ENCODE results near the gene CCDC24.

Gene CCDC24

GRCh38 chr1:43956234-43956633, 35.2 kb upstream of the CCDC24 start:
- Histone ChIP-seq H3K4me2 (ENCODE audit: low read length) (no peak overlapping the region), H4K20me1 (ENCODE audit: insufficient read depth, low read length) (no peaks in the 10 kb centered on the region), H3K9me2 (ENCODE audit: low read depth, low read length) (no peaks in the 10 kb centered on the region), H3K36me3 (ENCODE audit: insufficient read depth, low read length) (peaks cover 34% of the 10 kb centered on the region; the same call in 1 of the 2 replicates), H3F3A (ENCODE audit: insufficient read depth, low read length) (no peaks in the 10 kb centered on the region), H3K27ac (ENCODE audit: low read depth, low read length, poor library complexity, severe bottlenecking) (no peak overlapping the region), H3K4me3 (ENCODE audit: low read depth, low read length, poor library complexity, severe bottlenecking) (no peak overlapping the region), H3K9me3 (ENCODE audit: low read length) (no peaks in the 10 kb centered on the region), H3K9ac (ENCODE audit: low read length) (no peak overlapping the region), H3K27me3 (ENCODE audit: insufficient read depth, low read length) (no peaks in the 10 kb centered on the region), H3K79me2 (ENCODE audit: insufficient read depth, low read length) (no peaks in the 10 kb centered on the region), H3K4me1 (ENCODE audit: insufficient read depth, low read length, severe bottlenecking) (no peaks in the 10 kb centered on the region), H2AFZ (ENCODE audit: low read length) (no peak overlapping the region)
- TF ChIP-seq EZH2 (IDR thresholded peaks at IDR 0.05; ENCODE audit: borderline replicate concordance, low read length) = no peak
- TF ChIP-seq, protein P1, sequence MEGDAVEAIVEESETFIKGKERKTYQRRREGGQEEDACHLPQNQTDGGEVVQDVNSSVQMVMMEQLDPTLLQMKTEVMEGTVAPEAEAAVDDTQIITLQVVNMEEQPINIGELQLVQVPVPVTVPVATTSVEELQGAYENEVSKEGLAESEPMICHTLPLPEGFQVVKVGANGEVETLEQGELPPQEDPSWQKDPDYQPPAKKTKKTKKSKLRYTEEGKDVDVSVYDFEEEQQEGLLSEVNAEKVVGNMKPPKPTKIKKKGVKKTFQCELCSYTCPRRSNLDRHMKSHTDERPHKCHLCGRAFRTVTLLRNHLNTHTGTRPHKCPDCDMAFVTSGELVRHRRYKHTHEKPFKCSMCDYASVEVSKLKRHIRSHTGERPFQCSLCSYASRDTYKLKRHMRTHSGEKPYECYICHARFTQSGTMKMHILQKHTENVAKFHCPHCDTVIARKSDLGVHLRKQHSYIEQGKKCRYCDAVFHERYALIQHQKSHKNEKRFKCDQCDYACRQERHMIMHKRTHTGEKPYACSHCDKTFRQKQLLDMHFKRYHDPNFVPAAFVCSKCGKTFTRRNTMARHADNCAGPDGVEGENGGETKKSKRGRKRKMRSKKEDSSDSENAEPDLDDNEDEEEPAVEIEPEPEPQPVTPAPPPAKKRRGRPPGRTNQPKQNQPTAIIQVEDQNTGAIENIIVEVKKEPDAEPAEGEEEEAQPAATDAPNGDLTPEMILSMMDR (IDR thresholded peaks at IDR 0.05; ENCODE audit: low read length) = no peak

GRCh38 chr1:43957407-43958040, 33.9 kb upstream of the CCDC24 start:
- H3K4me1 ChIP-seq (ENCODE audit: insufficient read depth, low read length, severe bottlenecking) = no peaks in the 10 kb centered on the region
- peaks cover 40% of the 10 kb centered on the region; the same call in 1 of the 2 replicates for H3K36me3 ChIP-seq (ENCODE audit: insufficient read depth, low read length)
- H3K9ac ChIP-seq (ENCODE audit: low read length) = no peak overlapping the region
- no peaks in the 10 kb centered on the region for H3F3A ChIP-seq (ENCODE audit: insufficient read depth, low read length)
- no peaks in the 10 kb centered on the region for H3K27me3 ChIP-seq (ENCODE audit: insufficient read depth, low read length)
- no peak overlapping the region for H3K27ac ChIP-seq (ENCODE audit: low read depth, low read length, poor library complexity, severe bottlenecking)
- H4K20me1 ChIP-seq (ENCODE audit: insufficient read depth, low read length) = no peaks in the 10 kb centered on the region
- no peaks in the 10 kb centered on the region for H3K79me2 ChIP-seq (ENCODE audit: insufficient read depth, low read length)
- no peak for TF ChIP-seq EZH2 (IDR thresholded peaks at IDR 0.05; ENCODE audit: borderline replicate concordance, low read length)
- TF ChIP-seq, protein P1 (IDR thresholded peaks at IDR 0.05; ENCODE audit: low read length) = no peak
- no peak overlapping the region for H2AFZ ChIP-seq (ENCODE audit: low read length)
- no peak overlapping the region for H3K4me2 ChIP-seq (ENCODE audit: low read length)
- H3K9me2 ChIP-seq (ENCODE audit: low read depth, low read length) = no peaks in the 10 kb centered on the region
- no peaks in the 10 kb centered on the region for H3K9me3 ChIP-seq (ENCODE audit: low read length)
- H3K4me3 ChIP-seq (ENCODE audit: low read depth, low read length, poor library complexity, severe bottlenecking) = no peak overlapping the region

- no peak overlapping the region for H3K9ac ChIP-seq (ENCODE audit: low read length)
- H3K27me3 ChIP-seq (ENCODE audit: insufficient read depth, low read length) = no peaks in the 10 kb centered on the region
- H3K4me3 ChIP-seq (ENCODE audit: low read depth, low read length, poor library complexity, severe bottlenecking) = no peak overlapping the region
- no peak overlapping the region for H3K27ac ChIP-seq (ENCODE audit: low read depth, low read length, poor library complexity, severe bottlenecking)
- TF ChIP-seq, protein P1 (IDR thresholded peaks at IDR 0.05; ENCODE audit: low read length) = no peak
- no peak for TF ChIP-seq EZH2 (IDR thresholded peaks at IDR 0.05; ENCODE audit: borderline replicate concordance, low read length)
- H3K79me2 ChIP-seq (ENCODE audit: insufficient read depth, low read length) = no peaks in the 10 kb centered on the region
- H3K9me3 ChIP-seq (ENCODE audit: low read length) = no peaks in the 10 kb centered on the region
- no peaks in the 10 kb centered on the region for H3F3A ChIP-seq (ENCODE audit: insufficient read depth, low read length)
- H3K36me3 ChIP-seq (ENCODE audit: insufficient read depth, low read length) = peaks cover 40% of the 10 kb centered on the region; the same call in 1 of the 2 replicates
- no peaks in the 10 kb centered on the region for H3K4me1 ChIP-seq (ENCODE audit: insufficient read depth, low read length, severe bottlenecking)
- no peak overlapping the region for H3K4me2 ChIP-seq (ENCODE audit: low read length)
- no peaks in the 10 kb centered on the region for H4K20me1 ChIP-seq (ENCODE audit: insufficient read depth, low read length)
- H3K9me2 ChIP-seq (ENCODE audit: low read depth, low read length) = no peaks in the 10 kb centered on the region
- H2AFZ ChIP-seq (ENCODE audit: low read length) = no peak overlapping the region
These were observed 32.8 kb upstream of the CCDC24 start for GRCh38 chr1:43958351-43959255.
